Epithelial cell of proximal tubule (primary cell): Measurements from ENCODE around the gene RASGRF1. TPM values are rescaled to one million over a fixed set of nuclear protein-coding genes. Genes with fewer than 3 reads are reported as not detected.

Source experiments
- DNase-seq: peaks from one replicate; pipeline ENCODE4 v3.0.0-alpha.2; 2011; ENCODE audit warnings: low read depth
- H3K4me3 ChIP-seq: 2 replicates; pipeline ENCODE4 v1.5.1; 2011; ENCODE audit warnings: low read depth, mild to moderate bottlenecking, low read length
- CTCF ChIP-seq: conservative IDR thresholded peaks from 2 replicates; pipeline ENCODE4 v1.5.1; 2012; ENCODE audit warnings: low read depth, mild to moderate bottlenecking, low read length
- total RNA-seq: library from RNA; depleted of rRNA; stranded (reverse); fragments of >200 nt; gene quantifications from 2 replicates; pipeline ENCODE4 v1.2.3, GENCODE V29; 2015

The RASGRF1 gene
- total RNA-seq, 1 donor from 2014 or later: 5.9 TPM

DNA sequence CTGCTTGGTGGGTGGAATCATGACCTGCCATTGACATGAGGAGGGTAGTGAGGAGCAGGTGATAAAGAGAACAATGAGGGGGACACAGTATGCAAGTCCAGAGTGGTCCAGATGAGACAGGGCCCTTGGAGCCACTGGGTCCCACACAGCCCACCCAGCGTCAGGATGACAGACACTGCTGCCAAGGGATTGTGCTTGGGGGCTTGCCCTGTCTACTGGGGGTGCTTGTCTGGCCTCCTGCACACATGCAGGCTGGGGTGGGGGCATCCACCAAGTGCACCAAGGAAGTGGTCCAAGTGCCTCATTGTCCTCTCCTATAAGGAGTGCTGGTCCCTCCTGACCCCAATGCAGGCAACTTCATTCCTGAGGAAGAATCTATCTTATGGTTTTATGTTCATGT lies 106.5 kb downstream of the RASGRF1 start:
- DNase-seq: no peak
- TF ChIP-seq CTCF: no peak
- H3K4me3 ChIP-seq: no peak overlapping the region

DNA sequence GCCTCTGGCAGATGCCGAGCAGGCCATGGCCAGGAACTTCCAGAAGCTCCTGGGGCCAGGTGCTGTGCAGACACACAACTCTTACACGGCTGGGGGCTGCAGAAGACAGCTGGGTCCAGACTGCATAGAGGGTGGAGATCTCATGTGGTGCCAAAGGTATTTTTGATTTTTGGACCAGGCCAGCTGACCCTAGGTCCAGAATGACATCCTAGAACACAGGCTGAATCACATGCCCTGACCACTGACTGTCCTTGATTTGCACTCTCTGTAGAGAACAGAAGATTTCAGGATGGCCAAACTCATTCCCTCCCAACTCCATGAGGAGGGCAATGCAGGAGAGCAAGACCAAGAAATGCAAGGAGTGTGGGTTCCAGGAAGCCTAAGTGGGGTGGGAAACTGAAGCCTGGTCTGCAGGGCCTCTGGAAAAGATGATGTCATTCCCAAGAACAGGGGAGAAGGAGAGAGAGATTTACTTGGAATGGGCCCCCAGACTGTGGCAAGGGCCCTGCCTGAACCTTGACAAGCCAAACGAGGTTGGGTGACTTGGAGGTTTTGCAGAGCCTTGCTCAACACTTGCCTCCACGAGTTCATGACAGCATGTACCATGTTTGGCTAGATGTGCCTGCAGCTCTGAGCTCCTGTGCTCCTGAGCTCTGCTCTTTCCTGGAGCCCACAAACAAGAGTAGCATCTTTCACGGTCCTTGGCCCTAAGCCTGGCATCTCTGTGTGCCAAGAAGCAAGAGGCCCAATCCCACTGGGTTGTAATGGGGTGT lies 107.2 kb downstream of the RASGRF1 start:
- TF ChIP-seq CTCF: no peak
- DNase-seq: no peak

DNA sequence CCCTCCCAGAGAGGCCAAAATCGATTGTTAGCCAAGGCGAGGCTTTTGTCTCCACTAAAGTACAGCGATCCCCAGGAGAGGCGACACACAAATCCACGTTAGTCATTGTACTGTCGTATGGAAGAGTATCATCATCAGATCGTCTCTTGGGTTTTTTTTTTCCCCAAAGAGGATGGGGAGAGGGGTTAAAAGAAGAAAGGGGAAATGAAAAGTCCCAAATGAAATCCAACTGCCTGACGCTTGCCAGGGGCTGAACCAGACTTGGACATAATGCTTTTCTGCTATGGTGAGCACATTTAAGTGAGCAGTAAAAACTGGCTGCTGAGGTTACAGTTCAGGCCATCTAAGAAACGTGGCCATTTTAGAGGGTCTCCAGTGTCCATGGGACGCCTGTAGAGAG lies 107.8 kb downstream of the RASGRF1 start:
- no peak for TF ChIP-seq CTCF
- DNase-seq: no peak
- H3K4me3 ChIP-seq: no peak overlapping the region

More for the DNA sequence above, 107.2 kb downstream of the RASGRF1 start:
- H3K4me3 ChIP-seq: no peak overlapping the region

- DNase-seq: no peak
- H3K4me3 ChIP-seq: no peak overlapping the region
- TF ChIP-seq CTCF: no peak
Measured at GRCh38 chr15:78981532-78982313, 108.9 kb downstream of the RASGRF1 start.

GRCh38 chr15:78979456-78980320 lies 110.9 kb downstream of the RASGRF1 start:
- H3K4me3 ChIP-seq: no peak overlapping the region
- DNase-seq: peak; percentile 29

More at GRCh38 chr15:78979456-78980320, 110.9 kb downstream of the RASGRF1 start:
- TF ChIP-seq CTCF: peak; percentile 87
